Mucosa of rectum (tissue), 2 donors: ENCODE data around the gene PLXNA2.

ENCODE experiments used
- H3K27ac ChIP-seq, 2 donors: one replicate each; pipeline ENCODE4 v1.7.0; 2013; ENCODE audit warnings: inconsistent platforms in 2 of 2, low read depth in 2 of 2, low read length in 2 of 2
- H3K27me3 ChIP-seq, 2 donors: one replicate each; pipeline ENCODE4 v1.7.0; 2013; ENCODE audit warnings: low read length in 2 of 2; ENCODE audit not compliant: control insufficient read depth in 2 of 2, insufficient read depth in 2 of 2
- H3K36me3 ChIP-seq, 2 donors: one replicate each; pipeline ENCODE4 v1.7.0; 2013; ENCODE audit warnings: low read length in 2 of 2; ENCODE audit not compliant: control insufficient read depth in 2 of 2, insufficient read depth in 2 of 2
- H3K4me1 ChIP-seq, 2 donors: one replicate each; pipeline ENCODE4 v1.7.0; 2013; ENCODE audit warnings: low read length in 2 of 2, mild to moderate bottlenecking in 1 of 2; ENCODE audit not compliant: control insufficient read depth in 2 of 2, insufficient read depth in 2 of 2
- H3K4me3 ChIP-seq, 2 donors: one replicate each; pipeline ENCODE4 v1.7.0; 2013; ENCODE audit warnings: low read length in 2 of 2
- H3K9ac ChIP-seq, 2 donors: one replicate each; pipeline ENCODE4 v1.7.0; 2013; ENCODE audit warnings: low read length in 2 of 2, low read depth in 1 of 2, mild to moderate bottlenecking in 1 of 2
- H3K9me3 ChIP-seq, 2 donors: one replicate each; pipeline ENCODE4 v1.7.0; 2013; ENCODE audit warnings: low read length in 2 of 2; ENCODE audit not compliant: control insufficient read depth in 2 of 2
- donor health status: healthy.
- donor health status: Normal muscosa, but diverticular disease.

PLXNA2 gene

DNA sequence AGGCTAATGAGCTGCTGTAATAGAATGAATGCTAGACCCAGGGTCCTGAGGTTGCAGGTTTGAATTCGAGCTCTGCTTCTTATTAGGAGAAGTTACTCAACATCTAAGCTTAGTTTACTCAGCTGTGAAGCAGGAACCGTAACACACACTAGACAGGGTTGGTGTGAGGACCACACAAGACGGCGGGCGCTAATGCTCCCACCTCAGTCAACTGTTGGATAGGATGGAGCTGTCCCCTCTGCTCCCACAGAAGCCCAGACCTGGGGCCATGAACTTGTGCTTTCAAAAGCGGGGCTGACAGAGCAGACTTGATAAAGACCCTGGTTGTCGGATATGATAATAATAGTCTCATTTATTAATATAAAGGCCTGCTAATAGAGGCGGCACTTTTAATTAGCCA is 234.9 kb downstream of the PLXNA2 start:
- Histone ChIP-seq H3K27me3 (no peaks in the 10 kb centered on the region), H3K9ac (no peak overlapping the region), H3K9me3 (no peaks in the 10 kb centered on the region), H3K36me3 (no peaks in the 10 kb centered on the region), H3K4me1 (no peaks in the 10 kb centered on the region), H3K27ac (no peak overlapping the region), H3K4me3 (no peak overlapping the region)

- Histone ChIP-seq H3K9ac (no peak overlapping the region), H3K27ac (no peak overlapping the region), H3K4me3 (no peak overlapping the region), H3K9me3 (no peaks in the 10 kb centered on the region), H3K36me3 (no peaks in the 10 kb centered on the region), H3K27me3 (no peaks in the 10 kb centered on the region), H3K4me1 (no peaks in the 10 kb centered on the region)
Measured at GRCh38 chr1:208008534-208008933, 235.7 kb downstream of the PLXNA2 start.

DNA sequence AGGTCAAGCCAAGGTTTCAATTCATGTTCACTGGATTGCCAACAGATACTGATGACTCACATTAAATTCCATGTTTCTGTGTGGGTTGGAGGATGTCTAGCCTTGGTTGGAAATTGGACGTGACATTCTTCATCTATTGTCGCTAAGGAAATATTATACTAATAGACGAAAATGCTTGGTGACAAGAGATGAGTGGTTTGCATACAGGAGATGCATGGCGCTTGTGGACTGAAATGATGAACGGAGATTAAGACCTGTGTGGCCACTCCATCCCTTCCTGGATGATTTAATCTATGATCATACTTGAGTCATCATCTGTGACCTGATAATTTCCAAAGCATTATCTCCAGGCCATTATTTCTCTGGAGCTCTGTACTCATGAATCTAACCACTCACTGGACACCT is 236.2 kb downstream of the PLXNA2 start:
- Histone ChIP-seq H3K4me1 (no peaks in the 10 kb centered on the region), H3K4me3 (no peak overlapping the region), H3K27ac (no peak overlapping the region), H3K36me3 (no peaks in the 10 kb centered on the region), H3K9ac (no peak overlapping the region), H3K9me3 (no peaks in the 10 kb centered on the region), H3K27me3 (no peaks in the 10 kb centered on the region)

DNA sequence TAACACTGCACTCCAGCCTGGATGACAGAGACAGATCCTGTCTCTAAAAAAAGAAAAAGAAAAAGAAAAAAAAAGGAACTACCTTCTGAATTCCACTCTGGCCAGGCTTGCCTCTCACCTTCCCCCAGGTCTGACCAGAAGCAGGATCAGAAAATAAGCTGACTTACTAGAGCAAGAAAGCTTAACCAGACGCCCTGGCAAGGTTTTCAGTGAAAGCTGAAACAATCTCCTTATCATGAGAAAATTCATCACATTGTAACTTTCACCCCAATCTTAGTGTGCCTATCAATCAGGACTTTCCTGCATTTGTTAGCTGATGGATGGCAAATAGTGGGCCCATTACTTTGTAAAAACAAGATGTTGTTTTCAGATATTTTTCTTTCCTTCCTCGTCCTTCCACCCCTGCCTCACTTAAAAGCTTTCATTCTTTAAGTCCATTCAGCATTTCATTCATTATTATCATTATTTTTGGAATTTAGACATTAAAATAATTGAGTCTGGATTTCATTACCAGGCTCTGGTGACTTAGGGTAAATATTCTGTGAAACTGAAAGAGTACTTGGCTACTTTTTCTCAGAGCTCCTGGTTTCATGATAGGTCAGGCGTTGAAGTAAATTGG is 236.8 kb downstream of the PLXNA2 start:
- no peaks in the 10 kb centered on the region for H3K27me3 ChIP-seq
- H3K9ac ChIP-seq = no peak overlapping the region

DNA sequence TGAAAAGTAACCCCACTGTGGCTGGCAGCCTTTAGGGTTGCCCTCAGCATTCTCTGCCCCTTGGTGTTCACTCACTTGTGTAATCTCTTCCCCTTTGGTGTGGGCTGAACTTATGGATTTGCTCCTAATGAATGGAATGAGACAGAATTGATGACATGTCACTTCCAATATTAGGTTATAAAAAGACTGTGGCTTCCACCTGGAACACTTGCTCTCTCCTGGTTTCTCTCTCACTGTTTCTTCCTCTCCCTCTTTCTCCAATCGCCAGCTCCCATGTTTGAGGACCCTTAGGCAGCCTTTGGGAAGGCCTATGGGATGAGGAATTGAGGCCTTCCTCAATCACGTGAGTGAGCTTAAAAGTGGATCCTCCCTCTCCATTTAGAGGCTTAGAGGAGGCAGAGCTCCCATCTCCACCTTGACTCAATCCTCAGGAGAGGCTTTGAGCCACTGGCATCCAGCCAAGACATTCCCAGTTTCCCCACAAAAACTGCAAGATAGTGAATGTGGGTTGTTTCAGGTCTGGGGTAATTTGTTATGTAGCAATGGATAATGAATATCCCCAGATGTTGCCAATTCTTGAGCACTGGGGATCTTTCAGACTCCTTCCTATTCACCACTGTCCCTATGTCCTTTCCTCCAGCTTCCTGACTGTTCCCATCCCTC is 237.8 kb downstream of the PLXNA2 start:
- Histone ChIP-seq H3K9me3 (no peaks in the 10 kb centered on the region), H3K9ac (no peak overlapping the region), H3K27ac (no peak overlapping the region), H3K4me3 (no peak overlapping the region), H3K27me3 (no peaks in the 10 kb centered on the region), H3K36me3 (no peaks in the 10 kb centered on the region), H3K4me1 (no peaks in the 10 kb centered on the region)

More for the DNA sequence above, 236.8 kb downstream of the PLXNA2 start:
- H3K4me3 ChIP-seq = no peak overlapping the region
- no peaks in the 10 kb centered on the region for H3K4me1 ChIP-seq
- H3K27ac ChIP-seq = no peak overlapping the region
- H3K36me3 ChIP-seq = no peaks in the 10 kb centered on the region
- no peaks in the 10 kb centered on the region for H3K9me3 ChIP-seq

DNA sequence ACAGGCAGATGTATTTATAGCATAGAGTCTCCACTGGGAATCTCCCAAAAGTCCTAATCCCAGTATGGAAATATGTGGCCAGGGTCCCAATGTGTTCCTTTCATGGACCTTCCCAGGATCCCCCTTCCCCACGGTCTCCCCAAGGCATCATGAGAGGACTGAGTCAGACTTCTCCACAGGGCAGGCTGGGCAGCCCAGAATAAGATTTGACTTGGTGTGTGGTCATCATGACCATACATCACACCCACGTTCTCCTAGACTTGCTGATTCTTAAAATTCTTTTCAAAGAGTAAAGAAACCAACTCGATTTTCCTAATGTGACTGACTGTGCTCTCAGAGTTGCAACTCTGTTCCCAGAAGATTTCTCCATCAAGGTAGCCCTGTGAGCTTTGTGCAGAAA is 239.3 kb downstream of the PLXNA2 start:
- Histone ChIP-seq H3K27me3 (no peaks in the 10 kb centered on the region), H3K9me3 (no peaks in the 10 kb centered on the region), H3K27ac (no peak overlapping the region), H3K9ac (no peak overlapping the region), H3K36me3 (no peaks in the 10 kb centered on the region), H3K4me1 (no peaks in the 10 kb centered on the region), H3K4me3 (no peak overlapping the region)

- Histone ChIP-seq H3K4me1 (no peaks in the 10 kb centered on the region), H3K27me3 (no peaks in the 10 kb centered on the region), H3K9ac (no peak overlapping the region), H3K27ac (no peak overlapping the region), H3K9me3 (no peaks in the 10 kb centered on the region), H3K4me3 (no peak overlapping the region), H3K36me3 (no peaks in the 10 kb centered on the region)
Measured at GRCh38 chr1:208003241-208003640, 240.9 kb downstream of the PLXNA2 start.

- Histone ChIP-seq H3K9me3 (no peaks in the 10 kb centered on the region), H3K27me3 (no peaks in the 10 kb centered on the region), H3K4me1 (no peaks in the 10 kb centered on the region), H3K4me3 (no peak overlapping the region), H3K36me3 (no peaks in the 10 kb centered on the region), H3K27ac (no peak overlapping the region), H3K9ac (no peak overlapping the region)
Measured at GRCh38 chr1:208002672-208003071, 241.5 kb downstream of the PLXNA2 start.

GRCh38 chr1:208002078-208002477 is 242.1 kb downstream of the PLXNA2 start:
- Histone ChIP-seq H3K9me3 (no peaks in the 10 kb centered on the region), H3K27me3 (no peaks in the 10 kb centered on the region), H3K4me3 (no peak overlapping the region), H3K27ac (no peak overlapping the region), H3K9ac (no peak overlapping the region), H3K36me3 (no peaks in the 10 kb centered on the region), H3K4me1 (no peaks in the 10 kb centered on the region)

DNA sequence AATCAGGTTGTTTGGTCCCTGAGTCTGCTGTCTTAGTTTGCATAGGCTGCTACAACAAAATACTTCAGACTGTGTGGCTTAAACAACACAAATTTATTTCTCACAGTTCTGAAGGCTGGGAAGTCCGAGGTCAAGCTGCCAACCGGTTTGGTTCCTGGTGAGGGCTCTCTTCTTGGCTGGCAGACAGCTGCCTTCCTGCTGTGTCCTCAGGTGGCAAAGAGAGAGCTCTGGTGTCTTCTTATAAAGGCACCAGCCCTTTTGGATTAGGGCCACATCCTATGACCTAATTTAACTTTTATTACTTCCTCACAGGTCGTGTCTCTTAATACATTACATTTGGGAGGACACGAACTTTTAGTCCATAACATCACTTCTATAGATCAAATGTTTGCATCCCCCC is 243.7 kb downstream of the PLXNA2 start:
- H3K27ac ChIP-seq = no peak overlapping the region

More for the DNA sequence above, 243.7 kb downstream of the PLXNA2 start:
- H3K9me3 ChIP-seq = no peaks in the 10 kb centered on the region
- H3K36me3 ChIP-seq = no peaks in the 10 kb centered on the region
- H3K27me3 ChIP-seq = no peaks in the 10 kb centered on the region
- H3K4me3 ChIP-seq = no peak overlapping the region
- no peaks in the 10 kb centered on the region for H3K4me1 ChIP-seq
- no peak overlapping the region for H3K9ac ChIP-seq
